ENCODE measurements around the gene ZNF558.
"Not testable (repeated sequence)": the region's sequence is repeated elsewhere in the genome, so short reads cannot be mapped to it uniquely, and the experiment has no call there.

The ZNF558 gene

GRCh38 chr19:8773587-8773986 is 58.5 kb downstream of the ZNF558 start:
- not testable (repeated sequence) for DNase-seq

- not testable (repeated sequence) for DNase-seq
Measured at GRCh38 chr19:8769265-8769664, 62.8 kb downstream of the ZNF558 start.

- not testable (repeated sequence) for DNase-seq
Measured at GRCh38 chr19:8767257-8767656, 64.8 kb downstream of the ZNF558 start.
